MM.1S (cell line): ENCODE data around the gene SEZ6L.

Experiments used
- EZH2 ChIP-seq: fragments of 300-600 bp; sonication (generic); optimal IDR thresholded peaks from 2 replicates; pipeline ENCODE3; 2017; ENCODE audit warnings: low read depth, mild to moderate bottlenecking, antibody characterized with exemption, low read length, mixed read lengths
- TF ChIP-seq, protein P1 (sequence below): fragments of 300-600 bp; sonication (generic); IDR thresholded peaks from 2 replicates; pipeline ENCODE4 v1.5.1; 2016; ENCODE audit warnings: antibody characterized with exemption, low read length, mixed read lengths

DNA sequence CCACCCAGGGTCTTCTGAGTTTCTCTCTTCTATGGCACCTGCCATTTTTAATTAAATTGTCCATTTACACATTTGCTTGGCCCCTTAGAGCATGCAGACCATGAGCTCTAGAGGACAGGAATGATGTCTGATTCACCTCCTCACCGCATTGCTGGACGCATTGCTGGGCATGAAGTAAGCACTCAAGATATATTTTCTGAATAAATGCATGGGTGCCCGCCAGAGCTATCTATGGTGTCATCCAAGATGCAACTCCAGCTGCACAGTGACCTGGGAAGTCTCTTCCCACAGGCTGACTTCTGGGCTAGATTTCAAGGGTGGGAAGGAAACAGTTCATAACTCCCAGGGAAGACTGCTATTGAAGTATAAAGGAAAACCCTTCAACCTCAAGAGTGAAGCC is 193.2 kb downstream of the SEZ6L start:
- TF ChIP-seq, protein P1, sequence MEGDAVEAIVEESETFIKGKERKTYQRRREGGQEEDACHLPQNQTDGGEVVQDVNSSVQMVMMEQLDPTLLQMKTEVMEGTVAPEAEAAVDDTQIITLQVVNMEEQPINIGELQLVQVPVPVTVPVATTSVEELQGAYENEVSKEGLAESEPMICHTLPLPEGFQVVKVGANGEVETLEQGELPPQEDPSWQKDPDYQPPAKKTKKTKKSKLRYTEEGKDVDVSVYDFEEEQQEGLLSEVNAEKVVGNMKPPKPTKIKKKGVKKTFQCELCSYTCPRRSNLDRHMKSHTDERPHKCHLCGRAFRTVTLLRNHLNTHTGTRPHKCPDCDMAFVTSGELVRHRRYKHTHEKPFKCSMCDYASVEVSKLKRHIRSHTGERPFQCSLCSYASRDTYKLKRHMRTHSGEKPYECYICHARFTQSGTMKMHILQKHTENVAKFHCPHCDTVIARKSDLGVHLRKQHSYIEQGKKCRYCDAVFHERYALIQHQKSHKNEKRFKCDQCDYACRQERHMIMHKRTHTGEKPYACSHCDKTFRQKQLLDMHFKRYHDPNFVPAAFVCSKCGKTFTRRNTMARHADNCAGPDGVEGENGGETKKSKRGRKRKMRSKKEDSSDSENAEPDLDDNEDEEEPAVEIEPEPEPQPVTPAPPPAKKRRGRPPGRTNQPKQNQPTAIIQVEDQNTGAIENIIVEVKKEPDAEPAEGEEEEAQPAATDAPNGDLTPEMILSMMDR, result no peak
- no peak for TF ChIP-seq EZH2
